Transverse colon (tissue), 4 donors: ENCODE data around the gene PKD2. TPM values are rescaled to one million over a fixed set of nuclear protein-coding genes. Genes with fewer than 3 reads are reported as not detected.

Experiments used
- DNase-seq: peaks from one replicate; pipeline ENCODE4 v3.0.0-alpha.2; 2019
- H3K27ac ChIP-seq, 4 donors: fragments of 200-600 bp; sonication (generic); 2 replicates each; pipeline ENCODE4 v1.5.1; 2016 to 2018; ENCODE audit warnings: inconsistent platforms in 4 of 4
- H3K27me3 ChIP-seq: fragments of 200-600 bp; sonication (generic); 2 replicates; pipeline ENCODE4 v1.5.1; 2017; ENCODE audit warnings: inconsistent platforms
- H3K36me3 ChIP-seq, 4 donors: fragments of 200-600 bp; sonication (generic); 2 replicates each; pipeline ENCODE4 v1.5.1; 2017 to 2019; ENCODE audit warnings: inconsistent platforms in 4 of 4
- H3K4me1 ChIP-seq, 4 donors: fragments of 200-600 bp; sonication (generic); 2 replicates each; pipeline ENCODE4 v1.5.1; 2017 to 2020; ENCODE audit warnings: inconsistent platforms in 4 of 4
- H3K4me3 ChIP-seq, 4 donors: fragments of 200-600 bp; sonication (generic); 1 replicate in 1 of 4; 2 replicates in 3 of 4; pipeline versions ENCODE4 v1.5.1 to v1.6.1; 2017 to 2019; ENCODE audit warnings: inconsistent platforms in 4 of 4
- H3K9me3 ChIP-seq, 2 donors: fragments of 200-600 bp; sonication (generic); 2 replicates each; pipeline ENCODE4 v1.5.1; 2017 to 2019; ENCODE audit warnings: inconsistent platforms in 2 of 2
- EP300 ChIP-seq: sonication (generic); formaldehyde crosslinking; IDR thresholded peaks from one replicate; pipeline ENCODE4 v1.6.1; 2017; ENCODE audit warnings: antibody characterized with exemption, low read depth
- POLR2A ChIP-seq: fragments of 450-650 bp; IDR thresholded peaks from one replicate; pipeline ENCODE4 v1.6.1; 2016; ENCODE audit warnings: antibody characterized with exemption, mild to moderate bottlenecking, moderate library complexity
- POLR2AphosphoS5 ChIP-seq, 3 donors: sonication (generic); formaldehyde crosslinking; IDR thresholded peaks; one replicate each; pipeline ENCODE4 v1.6.1; 2016; ENCODE audit warnings: antibody characterized with exemption in 3 of 3
- WGBS, 2 donors: methylation state at CpG; one replicate each; pipeline ENCODE4 v1.1.5; 2018; ENCODE audit warnings: low coverage in 1 of 2; 5-methylcytosine and 5-hydroxymethylcytosine counted together
- in situ Hi-C, 4 donors: fragments of 200-750 bp; cut with MboI; loops; one replicate each; pipeline versions ENCODE4 v1.15.0 to v1.15.1; 2017; ENCODE audit warnings: low sequenced_read_pairs in 3 of 4, low pct_ligation_motif_present in 1 of 4, low pct_unique_long_range_greater_than_20kb in 1 of 4
- intact Hi-C: fragments of 100-400 bp; cut with DNase I; formaldehyde crosslinking; loops from one replicate; pipeline ENCODE4 v1.15.1; 2023; ENCODE audit warnings: low total_unique reads
- total RNA-seq, 4 donors: library from RNA; depleted of rRNA; stranded (reverse); fragments of >200 nt; gene quantifications; one replicate each; pipeline ENCODE4 v1.1.0, GENCODE V29; 2016
- TF ChIP-seq, protein P1 (sequence below), 5 experiments: fragments of 200-600 bp in 3 of 5; fragments of 450-650 bp in 2 of 5; sonication (generic) in 3 of 5; IDR thresholded peaks; 1 replicate in 2 of 5; 2 replicates in 3 of 5; pipeline ENCODE4 v1.5.1; 2016 to 2017; ENCODE audit warnings: antibody characterized with exemption in 5 of 5, inconsistent platforms in 3 of 5, mild to moderate bottlenecking in 2 of 5, moderate library complexity in 1 of 5

Gene PKD2
- total RNA-seq, 4 donors from 2014 or later, result 15.7 to 48.0 (median 21.5) TPM

DNA sequence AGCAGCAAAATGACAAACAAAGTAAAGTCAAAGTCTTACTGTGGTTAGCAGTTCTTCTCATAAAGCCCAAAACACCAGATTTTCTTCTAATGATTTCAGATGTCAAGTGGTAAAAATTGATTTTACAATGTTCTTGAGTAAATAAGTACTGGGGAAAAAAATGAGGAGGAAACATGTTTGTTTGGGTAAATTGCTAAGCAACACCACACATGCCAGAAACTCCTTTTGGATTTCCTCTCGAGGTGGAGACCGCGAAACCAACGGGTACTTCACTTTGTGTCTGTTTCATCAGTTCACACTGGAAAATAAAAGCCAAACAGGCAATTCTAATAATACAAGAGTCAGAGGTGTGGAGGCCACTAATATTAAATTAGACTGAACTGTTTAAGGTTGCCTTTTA lies 4.6 kb upstream of the PKD2 start:
- Histone ChIP-seq H3K4me3 (no peak overlapping the region), H3K9me3 (no peaks in the 10 kb centered on the region), H3K27ac (no peak overlapping the region), H3K4me1 (peaks cover 0 to 3% (median 0%) of the 10 kb centered on the region in 4 donors), H3K36me3 (no peaks in the 10 kb centered on the region), H3K27me3 (no peaks in the 10 kb centered on the region)
- no peak for DNase-seq
- TF ChIP-seq POLR2A, result no peak
- WGBS, 2 donors, result 74 to 88% methylated on average over 4 of the region's 4 CpGs
- in situ Hi-C loops (no loop called here), intact Hi-C loops (no loop called here)

DNA sequence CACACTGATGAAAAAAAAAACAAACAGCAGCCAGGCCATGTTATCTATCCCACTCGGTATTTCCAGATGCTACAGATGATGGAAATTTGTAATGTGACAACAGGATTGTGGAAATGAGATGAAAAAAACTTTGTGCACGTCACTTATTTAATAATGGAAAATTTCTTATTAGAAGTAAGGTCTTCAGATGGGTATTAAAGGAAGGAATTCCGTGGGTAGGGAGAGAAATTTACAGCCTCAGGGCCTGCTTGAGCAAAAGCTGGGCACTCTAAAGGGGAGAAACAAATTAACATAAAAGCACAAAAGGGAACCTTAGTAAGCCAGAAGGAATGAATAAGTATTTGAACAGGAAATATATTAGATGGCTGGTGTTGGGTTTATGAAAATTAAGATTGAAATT lies 4.2 kb upstream of the PKD2 start:
- Histone ChIP-seq H3K9me3 (no peaks in the 10 kb centered on the region), H3K36me3 (no peaks in the 10 kb centered on the region), H3K4me1 (peaks cover 0 to 3% (median 0%) of the 10 kb centered on the region in 4 donors), H3K27ac (no peak overlapping the region), H3K4me3 (no peak overlapping the region), H3K27me3 (no peaks in the 10 kb centered on the region)
- no peak for DNase-seq
- no peak for TF ChIP-seq POLR2A
- TF ChIP-seq EP300, result no peak
- TF ChIP-seq, protein P1, sequence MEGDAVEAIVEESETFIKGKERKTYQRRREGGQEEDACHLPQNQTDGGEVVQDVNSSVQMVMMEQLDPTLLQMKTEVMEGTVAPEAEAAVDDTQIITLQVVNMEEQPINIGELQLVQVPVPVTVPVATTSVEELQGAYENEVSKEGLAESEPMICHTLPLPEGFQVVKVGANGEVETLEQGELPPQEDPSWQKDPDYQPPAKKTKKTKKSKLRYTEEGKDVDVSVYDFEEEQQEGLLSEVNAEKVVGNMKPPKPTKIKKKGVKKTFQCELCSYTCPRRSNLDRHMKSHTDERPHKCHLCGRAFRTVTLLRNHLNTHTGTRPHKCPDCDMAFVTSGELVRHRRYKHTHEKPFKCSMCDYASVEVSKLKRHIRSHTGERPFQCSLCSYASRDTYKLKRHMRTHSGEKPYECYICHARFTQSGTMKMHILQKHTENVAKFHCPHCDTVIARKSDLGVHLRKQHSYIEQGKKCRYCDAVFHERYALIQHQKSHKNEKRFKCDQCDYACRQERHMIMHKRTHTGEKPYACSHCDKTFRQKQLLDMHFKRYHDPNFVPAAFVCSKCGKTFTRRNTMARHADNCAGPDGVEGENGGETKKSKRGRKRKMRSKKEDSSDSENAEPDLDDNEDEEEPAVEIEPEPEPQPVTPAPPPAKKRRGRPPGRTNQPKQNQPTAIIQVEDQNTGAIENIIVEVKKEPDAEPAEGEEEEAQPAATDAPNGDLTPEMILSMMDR (IDR thresholded peaks at IDR 0.05), result no peak
- TF ChIP-seq POLR2AphosphoS5 (IDR thresholded peaks at IDR 0.05), result no peak
- WGBS, 2 donors, result 52 to 56% methylated on average over 3 of the region's 3 CpGs
- intact Hi-C loops, result no loop called here
- in situ Hi-C loops, result no loop called here

DNA sequence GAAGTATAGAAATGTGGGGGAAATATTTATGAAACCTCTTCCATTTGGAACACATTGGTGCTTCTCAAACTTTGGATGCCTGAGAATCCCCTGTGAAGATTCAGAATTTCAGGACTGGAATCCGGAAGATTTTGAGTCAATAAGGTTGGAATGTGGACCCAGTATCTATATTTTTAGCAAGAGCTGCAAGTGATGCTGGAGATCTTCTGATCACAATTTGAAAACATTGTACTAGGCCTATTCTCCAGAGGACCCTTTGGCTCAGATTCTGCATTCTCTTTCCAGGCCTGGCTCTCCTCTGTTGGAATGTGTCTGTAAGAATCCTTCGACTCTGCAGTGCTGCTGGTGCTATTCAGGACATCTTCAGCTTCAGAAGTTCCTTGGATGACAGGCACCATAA lies 2.4 kb upstream of the PKD2 start:
- in situ Hi-C loops, result no loop called here
- H3K9me3 ChIP-seq, result no peaks in the 10 kb centered on the region
- no peak for TF ChIP-seq EP300
- TF ChIP-seq POLR2AphosphoS5 (IDR thresholded peaks at IDR 0.05), result no peak
- TF ChIP-seq, protein P1 (IDR thresholded peaks at IDR 0.05), result no peak
- no peak for TF ChIP-seq POLR2A
- no peak overlapping the region for H3K4me3 ChIP-seq
- intact Hi-C loops, result no loop called here
- peak overlapping the region in 2 of 4 donors; percentile 18 to 31 for H3K27ac ChIP-seq
- no peak for DNase-seq
- 77 to 100% methylated on average over 1 to 2 of the region's 2 CpGs for WGBS, 2 donors
- peaks cover 0 to 18% (median 11%) of the 10 kb centered on the region in 4 donors for H3K4me1 ChIP-seq
- H3K27me3 ChIP-seq, result no peaks in the 10 kb centered on the region
- H3K36me3 ChIP-seq, result no peaks in the 10 kb centered on the region

DNA sequence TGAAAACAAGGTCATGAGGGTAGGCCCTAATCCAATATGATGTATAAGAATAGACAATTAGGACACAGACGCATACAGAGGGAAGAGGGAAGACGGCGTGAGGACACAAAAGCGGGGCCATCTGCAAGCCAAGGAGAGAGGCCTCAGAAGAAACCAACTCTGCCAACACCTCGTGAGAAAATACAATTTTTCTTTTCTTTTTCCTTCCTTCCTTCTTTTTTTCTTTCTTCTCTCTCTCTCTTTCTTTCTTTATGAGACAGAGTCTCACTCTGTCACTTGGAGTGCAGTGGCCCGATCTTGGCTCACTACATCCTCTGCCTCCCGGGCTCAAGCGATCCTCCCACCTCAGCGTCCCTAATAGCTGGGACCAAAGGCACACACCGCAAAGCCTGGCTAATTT lies 1.5 kb upstream of the PKD2 start:
- in situ Hi-C loops (no loop called here), intact Hi-C loops (no loop called here)
- Histone ChIP-seq H3K4me1 (peaks cover 0 to 26% (median 16%) of the 10 kb centered on the region in 4 donors), H3K27ac (peak overlapping the region in 1 of 4 donors; percentile 31), H3K27me3 (no peaks in the 10 kb centered on the region), H3K4me3 (no peak overlapping the region), H3K36me3 (no peaks in the 10 kb centered on the region), H3K9me3 (no peaks in the 10 kb centered on the region)
- TF ChIP-seq EP300 (no peak), POLR2A (no peak), POLR2AphosphoS5 (IDR thresholded peaks at IDR 0.05) (no peak)
- TF ChIP-seq, protein P1 (IDR thresholded peaks at IDR 0.05), result no peak
- DNase-seq, result no peak
- 94 to 97% methylated on average over 5 to 10 of the region's 10 CpGs for WGBS, 2 donors

DNA sequence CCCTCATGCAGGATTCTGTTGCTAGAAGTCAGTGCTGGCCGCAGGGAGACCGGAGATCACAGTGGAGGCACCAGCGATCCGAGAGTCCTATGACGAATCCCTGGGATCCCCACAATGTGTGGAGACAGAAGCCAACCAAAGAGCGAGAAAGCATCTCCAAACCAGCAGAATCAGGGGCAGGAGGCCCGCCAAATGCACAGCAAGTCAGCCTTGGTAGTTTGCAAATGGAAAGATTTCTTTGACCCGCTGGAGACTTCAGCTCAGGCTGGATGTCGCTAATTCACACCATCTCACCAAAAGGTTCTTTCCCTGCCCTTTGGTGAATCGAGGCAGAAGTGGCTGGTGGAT lies 505 bp upstream of the PKD2 start:
- no peak for DNase-seq
- Histone ChIP-seq H3K4me3 (peak overlapping the region in 3 of 4 donors; percentile 80 to 90 (median 88)), H3K27me3 (no peaks in the 10 kb centered on the region), H3K4me1 (peaks cover 0 to 29% (median 17%) of the 10 kb centered on the region in 4 donors), H3K9me3 (no peaks in the 10 kb centered on the region), H3K27ac (peak overlapping the region; percentile 86 to 94 (median 92)), H3K36me3 (no peaks in the 10 kb centered on the region)
- intact Hi-C loops, result no loop called here
- in situ Hi-C loops, result no loop called here
- no peak for TF ChIP-seq POLR2AphosphoS5 (IDR thresholded peaks at IDR 0.05)
- no peak for TF ChIP-seq POLR2A
- TF ChIP-seq EP300, result no peak
- TF ChIP-seq, protein P1 (IDR thresholded peaks at IDR 0.05), result no peak
- WGBS, 2 donors, result 51% methylated on average over 10 of the region's 10 CpGs; no CpG with 5 or more reads in 1 of the 2 donors
